ENCODE measurements around the gene HBG1. TPM values are rescaled to one million over a fixed set of nuclear protein-coding genes. Genes with fewer than 3 reads are reported as not detected.
"Not testable (repeated sequence)": the region's sequence is repeated elsewhere in the genome, so short reads cannot be mapped to it uniquely, and the experiment has no call there.

The HBG1 gene
- not detected for total RNA-seq

- ATAC-seq = not testable (repeated sequence)
Measured at GRCh38 chr11:5249807-5250396, at the start of gene HBG1. Gene HBG1 (minus strand): TSS chr11:5249857. CDS start chr11:5249804, 53 bp downstream.

- no peak for ATAC-seq
Measured at GRCh38 chr11:5298451-5298850, 48.8 kb upstream of the HBG1 start.

DNA sequence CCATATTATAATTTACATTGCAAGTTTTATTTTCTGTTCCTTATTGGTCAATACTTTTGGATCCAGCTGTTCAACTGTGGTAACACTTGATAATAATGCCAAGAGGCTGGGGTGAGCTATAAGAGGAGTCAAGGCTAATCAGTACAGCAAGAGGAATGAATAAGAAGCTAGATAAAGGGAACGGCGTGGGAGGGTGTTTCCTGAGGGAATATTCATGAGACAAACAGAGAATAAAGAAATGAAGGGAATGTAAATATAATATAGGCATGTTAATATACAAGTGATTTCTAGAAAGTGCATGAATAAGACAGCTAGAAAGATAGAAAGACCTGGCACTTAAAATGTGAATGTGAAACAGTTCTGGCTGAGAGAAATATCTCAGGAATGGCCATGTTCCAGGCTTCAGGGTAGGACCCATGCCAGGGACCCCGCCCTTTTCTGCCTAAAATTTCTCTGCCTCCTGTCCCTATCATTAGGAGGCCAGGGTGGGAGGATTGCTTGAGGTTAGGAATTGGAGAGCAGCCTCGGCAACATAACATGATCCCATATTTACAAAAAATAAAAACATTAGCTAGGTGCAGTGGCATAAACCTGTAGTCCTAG, 48.2 kb upstream of the HBG1 start:
- no peak for ATAC-seq

- ATAC-seq = not testable (repeated sequence)
Measured at GRCh38 chr11:5294342-5294995, 44.8 kb upstream of the HBG1 start.

DNA sequence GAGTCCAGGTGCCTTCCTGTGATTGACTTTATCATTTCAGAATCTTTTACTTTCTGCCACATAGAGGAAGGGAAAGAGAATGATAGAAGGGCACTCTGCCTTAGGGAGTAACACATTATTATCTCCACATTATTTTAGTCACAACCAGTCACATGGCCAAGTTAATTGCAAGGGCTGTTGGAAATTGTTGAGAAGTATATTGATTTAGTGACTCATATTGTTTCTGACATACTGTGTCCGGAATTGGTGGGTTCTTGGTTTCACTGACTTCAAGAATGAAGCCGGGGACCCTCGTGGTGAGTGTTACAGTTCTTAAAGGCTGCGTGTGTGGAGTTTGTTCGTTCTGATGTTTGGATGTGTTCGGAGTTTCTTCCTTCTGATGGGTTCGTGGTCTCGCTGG, 43.4 kb upstream of the HBG1 start:
- no peak for ATAC-seq

- ATAC-seq = peak; percentile 48
Measured at GRCh38 chr11:5291207-5291838, 41.7 kb upstream of the HBG1 start.

- ATAC-seq = no peak
Measured at GRCh38 chr11:5290106-5290505, 40.4 kb upstream of the HBG1 start.

DNA sequence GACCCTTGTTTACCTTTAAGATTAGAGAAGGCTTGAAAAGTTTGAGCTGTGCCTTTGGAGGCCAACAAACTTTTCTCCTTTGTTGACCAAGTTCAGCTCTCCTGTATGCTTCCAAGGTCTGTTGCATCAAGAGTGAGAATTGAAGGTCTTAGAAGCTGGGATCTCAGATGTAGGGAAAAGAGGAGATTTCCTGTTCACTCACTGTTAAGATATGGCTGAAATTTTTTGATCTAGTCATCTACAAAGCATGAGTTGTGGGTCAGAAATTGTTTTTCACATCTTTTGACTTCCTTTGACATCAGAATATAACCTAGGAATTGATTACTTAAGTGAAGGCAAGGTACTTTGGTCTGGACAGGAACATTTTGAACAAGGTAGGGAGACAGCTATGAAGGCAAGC, 40.0 kb upstream of the HBG1 start:
- no peak for ATAC-seq

- no peak for ATAC-seq
Measured at GRCh38 chr11:5288906-5289550, 39.4 kb upstream of the HBG1 start.

- ATAC-seq = no peak
Measured at GRCh38 chr11:5288108-5288905, 38.6 kb upstream of the HBG1 start.

- ATAC-seq = no peak
Measured at GRCh38 chr11:5286901-5287300, 37.2 kb upstream of the HBG1 start.

DNA sequence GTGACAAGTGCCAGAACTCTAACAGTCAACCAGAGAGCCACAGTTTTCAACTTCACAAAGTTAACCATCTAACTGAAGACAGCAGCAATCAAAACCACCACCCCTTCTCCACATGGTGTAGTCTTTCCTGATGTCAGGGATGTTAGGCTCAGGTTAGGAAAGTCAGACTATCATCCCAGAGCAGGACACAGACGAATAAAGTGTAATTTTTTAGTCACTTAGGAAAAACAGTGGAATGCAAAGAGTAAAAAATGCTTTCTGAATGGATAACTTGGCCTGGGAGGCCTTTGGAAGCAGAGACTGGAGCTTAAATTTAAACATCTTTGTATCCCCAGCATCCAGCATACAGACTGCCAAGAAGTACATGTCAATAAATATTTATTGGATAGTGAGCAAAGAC, 36.7 kb upstream of the HBG1 start:
- ATAC-seq = no peak

GRCh38 chr11:5285703-5286340, 36.2 kb upstream of the HBG1 start:
- peak; percentile 68 for ATAC-seq

DNA sequence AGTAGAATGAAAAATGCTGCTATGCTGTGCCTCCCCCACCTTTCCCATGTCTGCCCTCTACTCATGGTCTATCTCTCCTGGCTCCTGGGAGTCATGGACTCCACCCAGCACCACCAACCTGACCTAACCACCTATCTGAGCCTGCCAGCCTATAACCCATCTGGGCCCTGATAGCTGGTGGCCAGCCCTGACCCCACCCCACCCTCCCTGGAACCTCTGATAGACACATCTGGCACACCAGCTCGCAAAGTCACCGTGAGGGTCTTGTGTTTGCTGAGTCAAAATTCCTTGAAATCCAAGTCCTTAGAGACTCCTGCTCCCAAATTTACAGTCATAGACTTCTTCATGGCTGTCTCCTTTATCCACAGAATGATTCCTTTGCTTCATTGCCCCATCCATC, 35.0 kb upstream of the HBG1 start:
- ATAC-seq = no peak

DNA sequence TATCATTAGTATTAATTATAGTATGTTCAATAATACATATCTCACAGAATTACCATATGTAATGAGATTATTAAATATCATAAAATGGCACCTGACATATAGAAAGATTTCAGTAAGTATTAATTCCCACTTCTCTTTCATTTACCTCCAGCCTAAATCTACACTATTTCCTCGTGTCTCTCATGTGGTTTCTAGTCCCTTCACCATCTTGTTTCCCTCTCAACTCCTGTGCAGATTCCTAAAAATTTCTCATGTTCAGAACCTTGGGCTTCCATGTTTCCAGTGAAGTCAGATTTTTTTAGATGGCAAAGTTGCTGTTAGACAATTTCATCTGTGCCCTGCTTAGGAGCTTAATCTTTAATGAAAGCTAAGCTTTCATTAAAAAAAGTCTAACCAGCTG, 34.2 kb upstream of the HBG1 start:
- no peak for ATAC-seq

- ATAC-seq = no peak
Measured at GRCh38 chr11:5283086-5283485, 33.4 kb upstream of the HBG1 start.

DNA sequence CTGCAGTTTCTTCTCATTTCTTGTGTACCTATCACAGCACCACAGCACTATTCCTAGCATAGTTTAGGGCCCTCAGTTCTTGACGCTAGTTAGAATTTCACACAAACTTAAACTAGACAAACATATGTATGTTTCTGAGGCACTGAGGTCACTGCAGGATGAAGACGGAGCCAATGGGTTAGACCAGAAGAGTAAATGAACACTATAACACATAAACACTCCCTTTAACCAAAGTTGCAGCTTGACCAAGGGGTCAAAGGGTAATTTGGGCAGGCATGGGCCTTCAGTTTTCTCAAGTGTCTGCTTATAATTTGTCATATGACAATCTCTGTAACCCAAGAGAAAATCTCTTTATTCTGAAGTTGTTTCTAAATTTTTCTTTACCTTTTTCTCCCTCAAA, 33.0 kb upstream of the HBG1 start:
- ATAC-seq = no peak

- no peak for ATAC-seq
Measured at GRCh38 chr11:5281596-5281995, 31.9 kb upstream of the HBG1 start.

DNA sequence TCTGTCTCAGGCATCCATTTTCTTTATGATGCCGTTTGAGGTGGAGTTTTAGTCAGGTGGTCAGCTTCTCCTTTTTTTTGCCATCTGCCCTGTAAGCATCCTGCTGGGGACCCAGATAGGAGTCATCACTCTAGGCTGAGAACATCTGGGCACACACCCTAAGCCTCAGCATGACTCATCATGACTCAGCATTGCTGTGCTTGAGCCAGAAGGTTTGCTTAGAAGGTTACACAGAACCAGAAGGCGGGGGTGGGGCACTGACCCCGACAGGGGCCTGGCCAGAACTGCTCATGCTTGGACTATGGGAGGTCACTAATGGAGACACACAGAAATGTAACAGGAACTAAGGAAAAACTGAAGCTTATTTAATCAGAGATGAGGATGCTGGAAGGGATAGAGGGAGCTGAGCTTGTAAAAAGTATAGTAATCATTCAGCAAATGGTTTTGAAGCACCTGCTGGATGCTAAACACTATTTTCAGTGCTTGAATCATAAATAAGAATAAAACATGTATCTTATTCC, 31.0 kb upstream of the HBG1 start:
- peak; percentile 93 for ATAC-seq

DNA sequence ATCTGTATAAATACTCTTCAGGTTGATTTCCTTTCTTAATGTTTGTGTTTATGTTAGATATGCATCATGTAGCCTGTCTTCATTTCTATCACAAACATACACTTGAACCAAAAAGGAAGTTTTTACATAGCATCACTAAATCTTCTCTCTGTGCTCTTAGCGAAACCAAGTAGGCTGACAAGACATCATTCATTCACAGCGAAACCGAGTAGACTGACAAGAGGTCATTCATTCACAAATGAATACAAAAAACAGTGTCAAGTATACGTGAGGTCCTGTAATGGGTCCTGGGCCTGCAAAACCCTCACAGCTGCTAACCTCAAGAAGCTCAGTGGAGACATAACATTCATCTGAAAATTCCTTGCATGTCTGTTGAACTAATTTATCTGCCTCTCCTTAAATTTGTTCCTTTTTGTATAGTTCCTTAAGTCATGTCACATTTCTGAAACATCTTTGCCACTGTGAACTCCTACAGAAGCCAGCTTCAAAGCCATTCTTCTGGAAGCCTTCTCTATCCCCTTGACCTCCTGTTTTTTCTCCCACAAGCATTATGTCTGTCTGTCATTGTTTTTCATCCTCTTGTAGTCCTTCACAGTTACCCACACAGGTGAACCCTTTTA, 29.9 kb upstream of the HBG1 start:
- ATAC-seq = no peak

- no peak for ATAC-seq
Measured at GRCh38 chr11:5277807-5278382, 28.2 kb upstream of the HBG1 start.
